PFSK-1 (cell line): ENCODE measurements around the gene AVPR1A.

Source experiments
- FOXP2 ChIP-seq: optimal IDR thresholded peaks from 2 replicates; pipeline ENCODE3; 2011; ENCODE audit warnings: borderline replicate concordance, control low read depth, inconsistent platforms; ENCODE audit not compliant: insufficient read depth; ENCODE audit errors: extremely low read length, extremely low read depth
- POLR2AphosphoS5 ChIP-seq: IDR thresholded peaks from 2 replicates; pipeline ENCODE4 v1.6.1; 2012; ENCODE audit warnings: low read depth, mild to moderate bottlenecking, control low read depth, low read length, moderate library complexity
- REST ChIP-seq, 2 experiments: IDR thresholded peaks; 2 replicates each; pipeline versions ENCODE4 v1.6.1 to v1.8.0; 2011 to 2012; ENCODE audit warnings: low read depth in 2 of 2, low read length in 2 of 2, control low read depth in 1 of 2, inconsistent platforms in 1 of 2, mild to moderate bottlenecking in 1 of 2, moderate library complexity in 1 of 2; ENCODE audit not compliant: insufficient read depth in 1 of 2
- SIN3A ChIP-seq: IDR thresholded peaks from 2 replicates; pipeline ENCODE4 v1.6.1; 2012; ENCODE audit warnings: mild to moderate bottlenecking, low read length, moderate library complexity, borderline replicate concordance; ENCODE audit not compliant: insufficient read depth
- TAF1 ChIP-seq: IDR thresholded peaks from 2 replicates; pipeline ENCODE4 v1.6.1; 2012; ENCODE audit warnings: low read length, control low read depth, borderline replicate concordance; ENCODE audit not compliant: insufficient read depth

AVPR1A gene

DNA sequence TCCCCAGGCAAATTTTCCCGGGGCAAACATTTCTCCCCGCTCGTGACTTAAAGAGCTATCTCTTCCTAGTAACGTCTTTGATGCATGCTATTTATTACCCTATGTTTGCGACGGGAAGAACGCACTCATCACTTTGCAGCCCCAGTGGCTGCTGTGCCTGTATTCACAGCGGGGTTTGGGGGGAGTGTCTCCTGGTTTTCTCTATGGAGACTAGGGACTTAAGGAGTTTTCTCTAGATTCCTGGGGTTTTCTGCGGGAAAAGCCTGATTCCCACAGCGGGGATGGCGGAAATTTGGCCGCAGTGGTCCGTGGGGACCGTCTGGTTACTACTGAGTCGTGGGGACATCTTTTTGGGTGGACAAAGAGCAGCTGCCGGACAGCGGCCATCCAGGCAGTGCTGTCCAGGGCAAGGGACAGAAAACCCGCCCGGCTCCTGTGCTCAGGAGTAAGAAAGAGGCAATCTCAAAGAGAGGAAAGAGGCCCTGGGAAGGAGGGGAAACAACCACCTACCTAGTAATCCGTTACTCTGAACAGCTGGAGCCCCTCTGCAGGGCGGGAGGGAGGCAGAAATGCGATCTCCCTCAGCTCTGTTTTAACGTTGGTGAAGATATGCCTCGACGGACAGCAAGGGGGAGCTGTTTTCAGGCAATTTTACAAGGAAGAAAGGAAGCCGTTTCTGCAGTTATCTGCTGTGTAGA, 771 bp upstream of the AVPR1A start:
- TF ChIP-seq REST (IDR thresholded peaks at IDR 0.05; ENCODE audit: insufficient read depth in 1 of 2, low read depth in 2 of 2, low read length in 2 of 2) (no peak), POLR2AphosphoS5 (no peak), TAF1 (no peak), FOXP2 (no peak), SIN3A (no peak)

DNA sequence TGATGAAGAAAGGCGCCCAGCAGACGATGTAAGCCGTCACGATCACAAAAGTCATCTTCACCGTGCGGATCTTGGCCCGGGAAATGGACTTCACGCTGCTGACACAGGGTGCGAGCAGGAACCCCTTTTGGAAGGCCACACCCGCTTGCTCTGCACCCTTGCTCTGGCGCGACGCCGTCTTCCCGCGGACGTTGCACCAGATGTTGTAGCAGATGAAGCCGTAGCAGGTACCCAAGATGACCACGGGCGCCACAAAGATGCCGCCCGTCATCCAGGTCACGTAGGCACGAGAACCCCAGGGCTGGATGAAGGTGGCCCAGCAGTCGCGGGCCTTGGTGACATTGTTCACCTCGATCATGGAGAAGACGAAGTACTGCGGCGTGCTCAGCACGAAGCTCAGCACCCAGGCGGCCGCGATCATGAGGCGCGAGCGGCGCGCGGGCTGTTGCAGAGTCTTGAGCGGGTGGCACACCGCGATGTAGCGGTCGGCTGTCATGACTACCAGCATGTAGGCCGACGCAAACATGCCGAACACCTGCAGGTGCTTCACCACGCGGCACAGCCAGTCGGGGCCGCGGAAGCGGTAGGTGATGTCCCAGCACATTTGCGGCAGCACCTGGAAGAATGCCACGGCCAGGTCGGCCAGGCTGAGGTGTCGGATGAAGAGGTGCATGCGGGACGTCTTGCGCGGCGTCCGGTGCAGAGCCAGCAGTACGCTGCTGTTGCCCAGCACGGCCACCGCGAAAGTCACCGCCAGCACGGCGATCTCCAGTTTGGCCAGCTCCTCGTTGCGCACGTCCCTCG, 890 bp downstream of the AVPR1A start:
- TF ChIP-seq TAF1 (no peak), SIN3A (no peak), FOXP2 (no peak), REST (IDR thresholded peaks at IDR 0.05; ENCODE audit: insufficient read depth in 1 of 2, low read depth in 2 of 2, low read length in 2 of 2) (no peak), POLR2AphosphoS5 (no peak)

- TF ChIP-seq FOXP2 (no peak), POLR2AphosphoS5 (no peak), REST (IDR thresholded peaks at IDR 0.05; ENCODE audit: insufficient read depth in 1 of 2, low read depth in 2 of 2, low read length in 2 of 2) (no peak), TAF1 (no peak), SIN3A (no peak)
These were observed 6.4 kb downstream of the AVPR1A start for GRCh38 chr12:63144556-63144955.

DNA sequence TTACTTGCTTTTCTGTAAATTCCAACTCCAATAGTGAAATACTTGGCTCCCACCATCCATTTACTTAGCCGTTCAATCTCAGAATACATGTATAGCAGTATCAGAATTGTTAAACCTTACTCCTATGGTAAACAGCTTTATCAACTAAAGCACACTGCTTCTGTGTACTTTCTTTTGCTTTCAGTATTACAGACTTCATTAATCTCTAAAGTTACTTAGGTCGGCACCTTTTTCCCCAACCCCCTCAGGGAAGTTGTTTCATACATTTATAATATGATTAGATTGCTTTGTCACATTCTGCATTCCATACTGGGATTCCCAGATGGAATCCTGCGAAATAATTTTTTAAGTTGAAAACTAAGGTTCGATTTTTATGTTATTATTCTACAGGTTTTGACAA, 12.5 kb downstream of the AVPR1A start:
- no peak for TF ChIP-seq REST (IDR thresholded peaks at IDR 0.05; ENCODE audit: insufficient read depth in 1 of 2, low read depth in 2 of 2, low read length in 2 of 2)
- no peak for TF ChIP-seq TAF1
- no peak for TF ChIP-seq SIN3A
- TF ChIP-seq POLR2AphosphoS5, result no peak
- TF ChIP-seq FOXP2, result no peak
